Panc1 (cell line): ENCODE data around the gene SENP1.

Experiments
- CTCF ChIP-seq: fragments of 450-650 bp; IDR thresholded peaks from 2 replicates; pipeline ENCODE4 v1.5.1; 2017; ENCODE audit warnings: mild to moderate bottlenecking
- POLR2AphosphoS5 ChIP-seq: IDR thresholded peaks from 2 replicates; pipeline ENCODE4 v1.6.1; 2012; ENCODE audit warnings: mild to moderate bottlenecking, low read depth, low read length, moderate library complexity
- REST ChIP-seq, 2 experiments: IDR thresholded peaks; 2 replicates each; pipeline ENCODE4 v1.6.1; 2011 to 2012; ENCODE audit warnings: low read depth in 2 of 2, control low read depth in 1 of 2, low read length in 1 of 2, mild to moderate bottlenecking in 1 of 2, moderate library complexity in 1 of 2; ENCODE audit not compliant: insufficient read depth in 1 of 2
- TCF7L2 ChIP-seq: IDR thresholded peaks from 2 replicates; pipeline ENCODE4 v1.6.1; 2011; ENCODE audit warnings: mild to moderate bottlenecking, low read depth, low read length, inconsistent platforms

- TF ChIP-seq CTCF (no peak), POLR2AphosphoS5 (no peak), REST (IDR thresholded peaks at IDR 0.05; ENCODE audit: insufficient read depth in 1 of 2, low read depth in 2 of 2, low read length in 1 of 2) (no peak), TCF7L2 (no peak)
Observed at GRCh38 chr12:48151103-48151771, 45.4 kb upstream of the SENP1 start.
